TTC549 (cell line): Measurements from ENCODE around the gene CARD16.
"Not testable (repeated sequence)": the region's sequence is repeated elsewhere in the genome, so short reads cannot be mapped to it uniquely, and the experiment has no call there.

Experiments
- FAIRE-seq: peaks from 2 replicates; lab custom pipeline; 2012; peaks lifted over from hg19 to GRCh38; lab: Jason Lieb, UNC

Gene CARD16

DNA sequence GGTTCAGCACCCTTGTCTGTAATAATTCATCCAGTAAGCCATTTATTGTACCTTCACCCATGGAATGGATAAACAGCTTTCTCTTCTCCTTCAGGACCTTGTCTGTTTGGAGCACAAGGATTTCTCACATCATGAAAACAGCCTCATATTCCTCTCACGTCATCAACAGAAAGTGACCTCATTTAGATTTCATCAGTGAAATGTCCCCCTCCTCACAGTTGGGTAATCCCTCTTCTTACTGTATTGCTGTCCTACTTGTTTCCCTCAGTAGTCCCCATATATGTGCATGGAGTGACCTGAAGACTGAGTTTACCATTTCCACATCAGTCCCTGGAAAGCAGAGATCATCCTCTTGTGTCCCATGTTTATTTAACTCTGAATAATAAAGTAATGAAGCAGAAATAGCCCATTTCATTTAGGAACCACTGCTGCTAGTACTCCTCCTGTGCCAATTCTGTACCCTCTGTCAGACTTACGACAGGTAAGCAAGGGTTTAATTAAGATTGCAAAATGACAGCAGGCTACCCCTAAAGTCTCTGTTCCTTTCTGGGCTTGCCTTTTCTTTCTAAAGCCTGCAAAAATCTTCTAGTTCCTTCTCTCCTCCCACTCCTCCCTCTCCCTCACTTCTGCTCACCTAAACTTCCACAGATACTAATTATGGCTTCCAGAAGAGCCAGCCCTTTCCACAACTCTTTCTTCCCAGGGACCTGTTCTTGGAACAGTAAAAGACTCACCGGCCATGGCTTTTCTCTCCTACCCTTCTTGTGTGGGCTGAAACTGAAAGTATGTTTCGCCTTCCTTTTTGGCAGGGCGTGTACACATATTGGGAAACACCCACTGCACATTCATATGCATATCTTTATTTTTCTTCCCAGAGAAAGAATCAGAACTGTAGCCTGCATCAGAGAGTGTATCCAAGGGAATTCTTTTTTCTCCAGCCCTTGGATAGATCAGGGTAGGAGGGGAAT, at the start of gene CARD16:
CARD16 (minus strand) TSS at position 779 of the 968 bp plus-strand sequence; CDS start at position 741, 38 bp downstream.
- FAIRE-seq, result peak; percentile 72

DNA sequence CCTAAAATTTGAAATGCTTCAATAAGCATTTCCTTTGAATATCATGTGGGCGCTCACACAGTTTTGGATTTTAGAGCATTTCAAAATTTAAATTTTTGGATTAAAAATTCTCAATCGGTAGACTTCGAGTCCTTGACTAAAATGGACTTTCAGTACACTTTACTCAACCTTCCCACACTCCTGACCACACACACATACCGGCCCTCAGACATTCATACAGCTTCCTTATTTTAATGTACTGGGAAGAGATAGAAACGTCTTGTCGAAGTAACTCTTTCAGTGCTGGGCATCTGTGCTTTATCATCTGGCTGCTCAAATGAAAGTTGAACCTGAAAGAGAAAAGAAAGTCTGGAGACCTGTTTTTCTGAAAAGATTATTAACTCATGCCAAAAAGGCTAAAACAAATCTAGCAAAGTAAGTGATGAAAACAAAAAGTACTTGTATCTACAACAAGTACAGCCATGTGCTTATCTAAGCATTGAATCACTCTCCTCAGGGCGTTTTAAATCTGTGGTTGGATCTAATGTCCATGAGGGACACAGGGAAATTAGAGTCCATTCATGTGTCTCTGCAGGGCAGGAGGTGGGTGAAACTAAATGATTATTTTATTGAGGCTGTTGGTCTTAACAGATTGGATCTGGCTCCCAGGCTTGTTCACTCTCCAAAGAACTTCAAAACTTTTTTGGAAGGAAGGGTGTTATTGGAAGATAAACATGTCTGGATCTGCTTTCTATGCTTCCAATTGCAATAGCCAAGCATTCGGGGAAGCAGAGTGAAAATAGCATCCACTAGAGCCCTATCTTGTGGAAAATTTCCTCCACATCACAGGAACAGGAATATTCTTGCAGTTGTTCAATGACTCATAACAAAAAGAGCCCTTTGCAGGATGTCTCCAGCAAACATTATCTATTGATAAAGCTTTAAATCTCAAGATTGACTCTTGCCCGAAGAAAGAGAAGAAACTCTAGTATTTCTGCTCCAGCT, 47.4 kb upstream of the CARD16 start:
- FAIRE-seq, result no peak

DNA sequence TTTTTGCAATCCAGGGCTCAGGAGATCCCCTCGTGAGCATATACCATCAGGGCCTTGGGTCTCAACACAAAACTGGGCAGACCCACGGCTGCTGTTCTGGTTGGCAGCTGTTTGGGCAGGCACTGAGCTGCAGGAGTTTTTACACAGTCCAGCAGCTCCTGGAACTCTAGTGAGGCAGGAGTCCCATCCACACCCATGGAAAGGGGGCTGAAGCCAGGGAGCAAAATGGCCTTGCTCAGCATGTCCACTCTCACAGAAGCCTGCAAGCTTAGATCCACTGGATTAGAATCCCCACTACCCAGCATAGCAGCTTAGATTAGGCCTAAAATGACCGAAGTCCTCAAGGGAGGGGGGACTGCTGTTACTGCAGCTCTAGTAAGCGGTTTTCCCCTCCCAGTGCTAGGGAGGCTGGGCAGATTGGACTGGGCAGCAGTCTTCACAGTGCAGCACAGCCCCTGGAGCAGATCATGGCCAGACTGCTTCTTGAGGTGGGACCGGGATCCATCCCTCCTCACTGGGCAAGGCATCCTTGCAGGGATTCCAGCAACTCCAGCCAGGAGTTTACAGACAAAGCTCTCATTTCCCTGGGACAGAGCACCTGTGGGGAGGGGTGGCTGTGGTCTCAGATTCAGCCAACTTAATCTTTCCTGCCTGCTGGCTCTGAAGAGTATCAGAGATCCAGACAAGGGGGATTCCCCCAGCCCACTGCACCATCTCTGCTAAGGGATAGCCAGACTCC, 36.4 kb upstream of the CARD16 start:
- FAIRE-seq, result no peak

DNA sequence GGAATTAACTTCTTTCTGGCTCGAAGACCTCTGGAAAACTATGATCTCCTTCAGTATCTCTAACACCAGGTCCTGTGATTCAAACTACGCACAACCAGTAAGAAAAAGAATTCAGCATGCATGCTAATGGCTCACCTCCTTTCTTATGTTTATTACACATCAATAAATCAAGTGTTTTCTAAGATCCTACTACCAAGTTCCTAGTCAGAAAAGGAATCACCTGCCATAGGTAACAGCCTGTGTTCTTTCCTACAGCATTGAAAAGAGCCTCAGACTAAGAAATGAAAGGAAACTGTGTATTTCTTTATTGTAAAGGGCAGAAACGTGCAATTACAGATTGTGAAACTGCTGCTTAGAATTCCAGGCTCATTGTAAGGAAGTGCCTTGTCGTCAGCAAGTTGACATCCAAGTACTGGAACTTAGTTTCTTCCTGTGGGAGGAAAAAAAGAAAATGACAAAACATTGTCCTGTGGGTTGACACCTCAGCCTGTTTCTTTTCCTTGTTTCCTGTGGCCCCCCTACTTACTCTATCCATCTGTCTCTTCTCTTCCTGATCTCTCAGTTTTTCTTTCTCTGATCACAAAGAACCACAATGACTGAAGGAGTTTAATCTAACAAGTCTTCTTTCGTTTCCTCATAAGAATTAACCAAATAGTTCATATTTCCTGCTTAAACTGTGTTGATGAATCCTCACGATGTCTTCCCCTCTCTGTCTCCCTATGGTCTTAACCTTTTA, 35.2 kb upstream of the CARD16 start:
- not testable (repeated sequence) for FAIRE-seq

DNA sequence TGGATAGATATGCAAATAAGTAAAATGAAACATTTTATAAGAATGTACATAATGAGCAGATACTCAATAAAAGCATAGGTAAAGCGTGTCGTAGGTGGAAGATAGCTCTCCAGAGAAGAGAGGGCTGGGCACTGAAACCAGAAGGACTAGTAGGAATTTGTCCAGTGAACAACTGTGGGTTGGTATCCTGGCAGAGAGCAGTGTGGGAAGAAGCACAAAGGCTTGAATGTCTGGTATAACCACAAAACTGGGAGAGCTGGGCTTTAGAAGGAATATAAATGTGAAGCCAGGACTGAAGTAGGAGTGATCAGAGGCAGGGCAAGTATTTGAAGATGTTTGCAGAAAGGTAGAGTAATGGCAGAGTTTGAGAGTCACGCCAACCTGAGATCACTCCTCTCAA, 33.1 kb upstream of the CARD16 start:
- no peak for FAIRE-seq

DNA sequence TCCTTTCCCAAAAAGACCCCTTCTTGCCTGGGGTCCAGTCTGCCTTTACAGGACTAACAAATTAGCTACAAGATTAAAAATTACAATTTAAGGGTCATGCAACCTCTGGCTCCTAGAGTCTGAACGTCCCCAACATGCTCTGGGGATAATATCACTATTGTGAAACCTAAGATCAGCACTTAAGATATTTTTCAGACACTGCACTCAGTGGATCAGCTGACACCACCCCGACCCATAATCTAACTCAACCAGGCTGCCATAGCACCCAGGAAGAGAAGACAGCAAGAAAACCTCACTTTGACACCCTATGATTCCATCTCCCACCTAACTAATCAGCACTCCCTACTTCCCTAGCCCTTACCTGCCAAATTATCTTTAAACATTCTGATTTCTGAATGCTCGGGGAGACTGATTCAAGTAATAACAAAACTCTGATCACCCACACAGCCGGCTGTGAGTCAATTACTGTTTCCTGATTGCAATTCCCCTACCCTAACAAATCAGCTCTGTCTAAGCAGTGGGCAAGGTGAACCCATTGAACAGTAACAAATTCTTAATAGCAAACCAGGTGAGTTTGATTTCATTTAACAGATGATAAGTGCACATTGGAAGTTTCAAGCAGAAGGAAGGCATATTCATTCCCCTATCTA, 32.1 kb upstream of the CARD16 start:
- not testable (repeated sequence) for FAIRE-seq

DNA sequence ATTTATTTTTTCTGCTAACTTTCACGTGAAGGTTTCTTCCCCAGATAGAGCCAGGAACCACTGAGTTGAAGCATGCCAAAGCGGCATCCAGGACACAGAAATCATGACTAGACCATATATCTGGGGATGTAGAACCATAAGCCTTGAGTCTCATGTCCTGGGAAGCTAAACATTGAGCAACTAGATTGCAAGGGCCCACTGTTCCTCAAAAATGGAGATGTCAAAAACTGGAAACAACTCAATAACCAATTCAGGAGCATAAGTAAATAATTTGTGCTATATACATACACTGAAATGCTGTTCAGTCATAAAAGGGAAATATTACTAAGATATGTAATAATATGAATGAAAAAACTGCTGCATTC, 29.0 kb upstream of the CARD16 start:
- no peak for FAIRE-seq

DNA sequence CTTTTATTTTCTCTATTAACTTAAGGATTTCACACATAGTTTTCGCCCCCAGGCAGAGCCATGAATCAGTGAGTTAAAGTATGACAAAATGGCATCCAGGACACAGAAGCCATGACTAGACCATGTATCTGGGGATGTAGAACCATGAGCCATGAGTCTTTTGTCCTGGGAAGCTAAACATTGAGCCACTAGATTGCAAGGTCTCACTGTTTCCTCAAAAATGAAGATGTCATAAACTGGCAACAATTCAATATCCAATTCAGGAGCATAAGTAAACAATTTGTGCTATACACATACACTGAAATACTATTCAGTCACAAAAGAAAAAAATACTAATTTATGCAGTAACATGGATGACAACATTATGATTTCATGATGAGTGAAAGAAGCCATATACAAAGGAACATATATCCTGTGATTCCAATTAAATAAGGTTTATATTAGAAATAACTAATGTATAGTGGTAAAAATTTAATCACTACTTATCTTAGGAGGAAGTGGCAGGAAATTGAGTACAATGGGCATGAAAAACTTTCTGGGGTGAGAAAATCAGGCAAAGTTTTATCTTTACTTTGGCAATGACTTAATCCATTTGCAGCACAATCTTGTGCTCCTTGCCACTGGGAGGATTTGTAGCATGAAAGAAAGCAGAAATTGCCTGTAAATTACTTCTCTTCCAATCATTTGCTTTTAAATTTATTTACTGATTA, 28.5 kb upstream of the CARD16 start:
- no peak for FAIRE-seq

DNA sequence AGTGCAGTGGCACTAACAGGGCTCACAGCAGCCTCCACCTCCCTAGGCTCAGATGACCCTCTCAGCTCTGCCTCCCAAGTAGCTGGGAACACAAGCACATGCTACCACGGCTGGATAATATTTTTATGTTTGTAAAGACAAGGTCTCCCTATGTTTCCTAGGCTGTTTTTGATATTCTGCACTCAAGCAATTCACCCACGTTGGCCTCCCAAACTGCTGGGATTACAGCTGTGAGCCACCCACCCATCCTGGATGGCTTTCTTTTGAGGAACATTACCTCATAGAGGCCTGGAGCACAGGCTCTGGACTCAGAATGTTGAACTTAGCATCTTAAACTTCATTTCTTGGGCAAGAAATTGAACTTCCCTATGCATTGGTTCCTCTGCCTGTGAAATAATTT, 26.9 kb upstream of the CARD16 start:
- not testable (repeated sequence) for FAIRE-seq

DNA sequence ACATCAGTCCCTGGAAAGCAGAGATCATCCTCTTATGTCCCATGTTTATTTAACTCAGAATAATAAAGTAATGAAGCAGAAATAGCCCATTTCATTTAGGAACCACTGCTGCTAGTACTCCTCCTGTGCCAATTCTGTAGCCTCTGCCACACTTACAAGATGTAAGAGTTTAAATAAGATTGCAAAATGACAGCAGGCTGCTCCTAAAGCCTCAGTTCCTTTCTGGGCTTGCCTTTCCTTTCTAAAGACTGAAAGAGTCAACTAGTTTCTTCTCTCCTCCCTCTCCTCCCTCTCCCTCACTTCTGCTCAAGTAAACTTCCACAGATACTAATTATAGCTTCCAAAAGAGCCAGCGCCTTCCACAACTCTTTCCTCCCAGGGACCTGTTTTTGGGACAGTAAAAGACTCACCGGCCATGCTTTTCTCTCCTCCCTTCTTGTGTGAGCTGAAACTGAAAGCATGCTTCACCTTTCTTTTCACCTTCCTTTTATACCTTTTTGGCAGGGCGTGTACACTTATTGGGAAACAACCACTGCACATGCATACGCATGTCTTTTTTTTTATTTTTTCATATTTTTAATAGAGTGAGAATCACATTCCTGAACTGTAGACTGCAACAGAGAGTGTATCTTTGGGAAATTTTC, 26.1 kb upstream of the CARD16 start:
- no peak for FAIRE-seq

DNA sequence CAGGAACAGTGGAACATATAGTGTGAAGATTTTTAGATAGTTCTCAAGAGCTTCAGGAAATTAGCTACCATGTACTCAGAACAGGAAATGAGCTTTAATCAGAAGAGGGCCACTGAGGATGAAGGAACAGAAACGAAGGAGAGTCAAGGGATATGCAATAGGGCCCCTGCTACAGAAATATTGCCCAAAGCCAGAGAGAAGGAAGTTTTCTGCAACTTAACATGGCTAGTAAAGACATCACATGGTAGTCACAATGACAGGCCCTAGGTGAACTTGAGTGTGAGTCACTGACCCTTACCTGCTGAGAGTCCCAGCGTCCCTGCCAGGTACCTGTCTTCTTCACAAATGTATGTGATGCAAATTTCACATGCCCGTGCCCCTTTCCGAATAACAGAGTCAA, 25.2 kb upstream of the CARD16 start:
- FAIRE-seq, result no peak

DNA sequence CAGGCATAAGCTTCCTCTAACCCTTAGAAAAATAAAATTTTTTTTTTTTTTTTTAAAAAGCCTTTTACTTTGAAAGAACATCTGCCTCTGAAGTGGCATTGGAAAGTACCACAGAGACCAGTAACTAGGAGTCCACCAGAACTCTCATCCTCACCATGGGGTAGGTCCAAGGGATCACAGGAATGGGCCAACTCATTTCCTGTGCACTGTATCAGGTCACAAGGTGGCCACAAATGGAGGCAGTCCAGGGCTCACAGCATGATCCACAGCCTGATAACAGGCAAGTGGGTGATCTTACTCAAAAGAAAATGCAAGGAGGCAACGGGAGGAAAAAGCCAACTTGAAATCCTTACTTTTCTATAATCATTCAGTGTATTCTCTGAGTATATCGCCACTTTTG, 24.6 kb upstream of the CARD16 start:
- not testable (repeated sequence) for FAIRE-seq

DNA sequence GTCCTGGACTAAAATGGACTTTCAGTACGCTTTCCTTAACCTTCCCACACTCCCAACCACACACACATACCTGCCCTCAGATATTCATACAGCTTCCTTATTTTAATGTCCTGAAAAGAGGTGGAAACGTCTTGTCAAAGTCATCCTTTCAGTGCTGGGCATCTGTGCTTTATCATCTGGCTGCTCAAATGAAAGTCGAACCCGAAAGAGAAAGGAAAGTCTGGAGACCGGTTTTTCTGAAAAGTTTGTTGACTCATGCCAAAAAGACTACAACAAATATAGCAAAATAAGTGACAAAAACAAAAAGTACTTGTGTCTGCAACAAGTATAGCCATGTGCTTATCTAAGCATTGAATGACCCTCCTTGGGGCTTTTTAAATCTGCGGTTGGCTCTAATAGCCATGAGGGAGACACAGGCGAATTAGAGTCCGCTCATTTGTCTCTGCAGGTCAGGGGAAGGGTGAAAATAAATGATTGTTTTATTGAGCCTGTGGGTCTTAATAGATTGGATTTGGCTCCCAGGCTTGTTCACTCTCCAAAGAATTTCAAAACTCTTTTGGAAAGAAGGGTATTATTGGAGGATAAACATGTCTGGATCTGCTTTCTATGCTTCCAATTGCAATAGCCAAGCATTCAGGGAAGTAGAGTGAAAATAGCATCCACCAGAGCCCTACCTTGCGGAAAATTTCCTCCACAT, 18.3 kb upstream of the CARD16 start:
- FAIRE-seq, result not testable (repeated sequence)

DNA sequence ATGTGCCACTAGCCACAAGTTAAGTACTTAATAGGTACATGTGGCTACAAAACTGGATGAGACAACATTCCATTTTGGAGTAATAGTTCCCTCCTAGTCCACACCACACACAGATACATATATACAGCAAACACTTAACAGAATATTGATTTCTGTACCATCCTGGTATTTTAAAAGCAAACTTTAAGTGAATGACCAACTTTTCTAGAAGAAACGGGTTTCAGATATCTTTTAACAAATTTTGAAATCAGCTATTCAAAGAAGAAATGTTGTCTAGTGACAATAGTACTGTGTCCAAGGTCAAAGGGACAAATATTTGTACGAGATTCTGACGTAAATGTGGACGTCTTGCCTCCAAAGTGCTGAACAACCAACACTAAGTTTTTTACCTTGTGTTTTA, 12.3 kb upstream of the CARD16 start:
- FAIRE-seq, result no peak

DNA sequence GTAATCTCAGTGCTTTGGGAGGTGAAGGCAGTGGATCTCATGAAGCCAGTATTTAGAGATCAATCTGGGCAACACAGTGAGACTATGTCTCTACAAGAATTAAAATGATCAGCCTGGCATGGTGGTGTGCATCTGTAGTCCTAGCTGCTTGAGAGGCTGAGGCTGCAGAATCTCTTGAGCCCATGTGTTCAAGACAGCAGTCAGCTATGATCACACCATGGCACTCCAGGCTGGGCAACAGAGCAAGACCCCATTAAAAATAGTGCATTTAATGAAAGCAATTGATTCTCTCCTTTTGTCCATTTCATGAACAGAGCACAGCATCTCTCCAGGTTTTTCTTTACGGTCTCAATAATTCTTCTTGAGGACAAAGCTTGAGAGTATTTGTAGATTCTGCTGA, 11.3 kb upstream of the CARD16 start:
- FAIRE-seq, result no peak

DNA sequence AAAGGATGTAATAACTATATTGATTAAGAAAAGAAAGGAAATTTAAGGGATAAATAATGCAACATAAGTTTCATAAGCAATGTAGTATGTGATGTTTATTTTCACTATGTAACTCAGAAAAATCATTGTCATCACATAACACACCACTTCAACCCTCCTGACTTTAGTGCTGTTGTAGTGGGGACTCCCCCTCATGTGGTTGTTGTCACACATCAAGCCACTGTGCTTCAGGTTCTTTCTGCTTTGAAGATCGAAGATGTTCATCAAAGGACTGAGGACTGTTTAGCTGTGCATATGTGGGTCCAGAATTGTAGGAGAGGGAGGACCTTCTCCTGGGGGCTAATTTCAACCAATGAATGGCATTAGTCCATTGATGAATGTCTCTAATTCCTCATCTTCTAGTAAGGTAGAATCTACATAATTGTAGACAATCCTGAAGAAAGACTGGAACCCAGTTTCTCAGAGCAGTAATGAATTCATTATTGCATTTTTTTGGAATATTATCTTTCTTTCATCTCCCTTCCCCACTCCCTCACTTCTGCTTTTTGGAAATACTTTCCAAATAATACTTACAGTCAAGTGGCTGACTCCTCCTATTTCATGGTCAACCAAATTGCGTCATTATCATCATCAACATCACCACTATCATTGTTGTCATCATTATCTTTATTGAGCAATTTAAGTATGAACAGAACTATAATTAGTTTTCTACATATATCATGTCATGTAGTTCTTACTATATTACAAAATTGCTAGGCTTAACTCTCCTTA, 9.8 kb upstream of the CARD16 start:
- no peak for FAIRE-seq

DNA sequence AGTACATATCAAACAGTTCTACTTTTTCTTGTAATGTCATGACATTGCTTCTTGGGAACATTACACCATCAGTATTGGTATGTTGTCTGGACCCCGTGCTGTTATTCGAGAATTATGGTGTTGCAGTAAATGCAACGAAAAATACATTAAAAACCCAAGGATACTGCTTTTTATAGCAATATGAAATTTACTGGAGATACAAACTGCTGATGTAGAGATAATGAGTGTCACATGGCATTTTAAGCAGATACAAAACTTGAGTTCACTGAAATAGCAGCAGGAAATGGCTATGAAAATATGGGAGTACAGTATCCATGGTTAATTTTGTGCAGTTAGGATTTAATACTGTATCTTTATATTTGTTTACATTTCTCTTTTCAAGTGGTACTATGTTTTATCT, 7.4 kb upstream of the CARD16 start:
- FAIRE-seq, result no peak

DNA sequence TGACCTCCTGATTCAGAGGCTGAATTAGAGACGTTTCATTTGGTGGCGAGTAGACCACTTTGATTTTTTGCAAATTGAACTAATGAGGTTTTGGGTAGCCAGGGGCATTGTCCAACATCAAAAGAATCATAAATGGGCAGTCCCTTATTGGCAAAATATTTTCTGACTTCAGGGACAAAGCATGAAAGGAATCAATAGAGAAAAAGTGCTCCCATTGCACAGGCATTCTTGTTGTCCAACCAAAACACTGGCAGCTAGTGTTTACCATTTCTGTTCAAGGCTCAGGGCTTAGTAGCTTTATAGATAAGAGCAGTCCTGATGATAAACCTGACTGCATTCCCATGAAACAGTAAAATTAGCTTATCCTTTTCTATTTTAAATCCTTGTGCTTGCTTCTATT, 6.4 kb upstream of the CARD16 start:
- no peak for FAIRE-seq
